Epithelial cell of proximal tubule (primary cell): ENCODE results near the gene QRICH2. TPM values are rescaled to one million over a fixed set of nuclear protein-coding genes. Genes with fewer than 3 reads are reported as not detected.
"Not testable (repeated sequence)": the region's sequence is repeated elsewhere in the genome, so short reads cannot be mapped to it uniquely, and the experiment has no call there.

Source experiments
- DNase-seq: peaks from one replicate; pipeline ENCODE4 v3.0.0-alpha.2; 2011; ENCODE audit warnings: low read depth
- H3K4me3 ChIP-seq: 2 replicates; pipeline ENCODE4 v1.5.1; 2011; ENCODE audit warnings: low read depth, mild to moderate bottlenecking, low read length
- CTCF ChIP-seq: conservative IDR thresholded peaks from 2 replicates; pipeline ENCODE4 v1.5.1; 2012; ENCODE audit warnings: low read depth, mild to moderate bottlenecking, low read length
- total RNA-seq: library from RNA; depleted of rRNA; stranded (reverse); fragments of >200 nt; gene quantifications from 2 replicates; pipeline ENCODE4 v1.2.3, GENCODE V29; 2015

QRICH2 gene
- total RNA-seq, 1 donor from 2014 or later: 0.69 TPM

- no peak overlapping the region for H3K4me3 ChIP-seq
- no peak for TF ChIP-seq CTCF
- no peak for DNase-seq
These were observed 38.8 kb downstream of the QRICH2 start for GRCh38 chr17:76268991-76269981.

GRCh38 chr17:76268015-76268749 lies 39.9 kb downstream of the QRICH2 start:
- peak overlapping the region; percentile 3 for H3K4me3 ChIP-seq
- DNase-seq: no peak
- TF ChIP-seq CTCF: no peak

GRCh38 chr17:76267581-76268001 lies 40.5 kb downstream of the QRICH2 start:
- DNase-seq: not testable (repeated sequence)
- peak overlapping the region; percentile 86 for H3K4me3 ChIP-seq

- no peak for DNase-seq
- peak overlapping the region; percentile 86 for H3K4me3 ChIP-seq
These were observed 41.0 kb downstream of the QRICH2 start for GRCh38 chr17:76267051-76267576.

GRCh38 chr17:76266244-76266938 lies 41.7 kb downstream of the QRICH2 start:
- H3K4me3 ChIP-seq: peak overlapping the region; percentile 86
- DNase-seq: no peak
- TF ChIP-seq CTCF: no peak

More at GRCh38 chr17:76267051-76267576, 41.0 kb downstream of the QRICH2 start:
- TF ChIP-seq CTCF: no peak

- H3K4me3 ChIP-seq: peak overlapping the region; percentile 86
- no peak for DNase-seq
- TF ChIP-seq CTCF: no peak
These were observed 42.3 kb downstream of the QRICH2 start for GRCh38 chr17:76265624-76266243.
